Measurements from ENCODE around the gene HMGA1. TPM values are rescaled to one million over a fixed set of nuclear protein-coding genes. Genes with fewer than 3 reads are reported as not detected.
A peak's percentile ranks its signal among the peaks of the same experiment; 100 is the strongest.

HMGA1 gene
- total and polyA plus RNA-seq, 8 donors, result 17.0 to 38.7 (median 21.5) TPM

GRCh38 chr6:34239500-34239825 lies 2.8 kb downstream of the HMGA1 start:
- H3K27ac ChIP-seq, result no peak overlapping the region
- no peak for TF ChIP-seq CTCF (IDR thresholded peaks at IDR 0.05)
- intact Hi-C loops (cut with DNase I), result no loop called here
- peak in 1 of 6 donors; percentile 19 for DNase-seq
- peaks cover 0 to 12% (median 0%) of the 10 kb centered on the region in 3 donors for H3K4me1 ChIP-seq
- ATAC-seq, result no peak
- WGBS, 2 donors, result 90 to 100% methylated on average over 3 of the region's 3 CpGs
- FAIRE-seq, result no peak
- no peaks in the 10 kb centered on the region for H3K9me3 ChIP-seq
- no peaks in the 10 kb centered on the region for H3K36me3 ChIP-seq
- H3K4me3 ChIP-seq, result no peak overlapping the region
- H3K27me3 ChIP-seq, result no peaks in the 10 kb centered on the region

- intact Hi-C loops (cut with DNase I), result loop anchor here in 1 of 3 donors (10.0 kb wide), 1 partner anchor 175 kb away; no protein-coding TSS in a partner anchor
- WGBS, 2 donors, result 93 to 97% methylated on average over 2 of the region's 2 CpGs
- TF ChIP-seq CTCF (IDR thresholded peaks at IDR 0.05), result no peak
- no peak overlapping the region for H3K4me3 ChIP-seq
- no peak for FAIRE-seq
- H3K36me3 ChIP-seq, result no peaks in the 10 kb centered on the region
- peaks cover 0 to 12% (median 0%) of the 10 kb centered on the region in 3 donors for H3K4me1 ChIP-seq
- H3K27ac ChIP-seq, result no peak overlapping the region
- no peaks in the 10 kb centered on the region for H3K9me3 ChIP-seq
- no peak for ATAC-seq
- DNase-seq, result peak in 1 of 6 donors; percentile 7
- no peaks in the 10 kb centered on the region for H3K27me3 ChIP-seq
These were observed 3.2 kb downstream of the HMGA1 start for GRCh38 chr6:34239893-34240292.

- no peak overlapping the region for H3K27ac ChIP-seq
- no peak for ATAC-seq
- TF ChIP-seq CTCF (IDR thresholded peaks at IDR 0.05), result no peak
- FAIRE-seq, result no peak
- intact Hi-C loops (cut with DNase I), result loop anchor here in 1 of 3 donors (10.0 kb wide), 1 partner anchor 174 kb away; no protein-coding TSS in a partner anchor
- 86% methylated on average over 22 of the region's 22 CpGs for WGBS, 2 donors
- no peak overlapping the region for H3K4me3 ChIP-seq
- H3K4me1 ChIP-seq, result peaks cover 0 to 12% (median 0%) of the 10 kb centered on the region in 3 donors
- DNase-seq, result peak in 1 of 6 donors; percentile 35
- no peaks in the 10 kb centered on the region for H3K27me3 ChIP-seq
- H3K36me3 ChIP-seq, result no peaks in the 10 kb centered on the region
- H3K9me3 ChIP-seq, result no peaks in the 10 kb centered on the region
These were observed 3.9 kb downstream of the HMGA1 start for GRCh38 chr6:34240329-34241248.

GRCh38 chr6:34241351-34242215 lies 4.9 kb downstream of the HMGA1 start:
- no peak for FAIRE-seq
- no peak overlapping the region for H3K4me3 ChIP-seq

More at GRCh38 chr6:34241351-34242215, 4.9 kb downstream of the HMGA1 start:
- ATAC-seq, result no peak
- TF ChIP-seq CTCF (IDR thresholded peaks at IDR 0.05), result no peak
- DNase-seq, result peak in 1 of 6 donors; percentile 27
- no peaks in the 10 kb centered on the region for H3K27me3 ChIP-seq
- no peak overlapping the region for H3K27ac ChIP-seq
- H3K36me3 ChIP-seq, result no peaks in the 10 kb centered on the region
- H3K4me1 ChIP-seq, result peaks cover 0 to 9% (median 0%) of the 10 kb centered on the region in 3 donors
- intact Hi-C loops (cut with DNase I), result loop anchor here in 1 of 3 donors (10.0 kb wide), 1 partner anchor 173 kb away; no protein-coding TSS in a partner anchor
- WGBS, 2 donors, result 88 to 91% methylated on average over 13 of the region's 13 CpGs
- H3K9me3 ChIP-seq, result no peaks in the 10 kb centered on the region

Data from pancreas (tissue), 10 donors.